Thoracic aorta (tissue), 2 donors: Measurements from ENCODE around the gene ASB7. TPM values are rescaled to one million over a fixed set of nuclear protein-coding genes. Genes with fewer than 3 reads are reported as not detected.

ENCODE experiments used
- ATAC-seq: fragments of 150-250 bp; one replicate; pipeline ENCODE4 v1.8.0; 2017; ENCODE audit warnings: low read depth; ENCODE audit not compliant: insufficient number of reproducible peaks, low FRiP score
- DNase-seq: peaks from one replicate; pipeline ENCODE4 v3.0.0-alpha.2; 2020; ENCODE audit warnings: low spot score
- H3K27ac ChIP-seq, 2 donors: fragments of 200-600 bp; sonication (generic); 1 replicate in 1 of 2; 2 replicates in 1 of 2; pipeline ENCODE4 v1.5.1; 2016; ENCODE audit warnings: mild to moderate bottlenecking in 2 of 2, moderate library complexity in 2 of 2
- H3K27me3 ChIP-seq: fragments of 200-600 bp; sonication (generic); replicated peaks from 2 replicates; pipeline ENCODE4 v1.6.0; 2016; ENCODE audit warnings: mild to moderate bottlenecking; ENCODE audit not compliant: insufficient read depth
- H3K36me3 ChIP-seq: fragments of 200-600 bp; sonication (generic); one replicate; pipeline ENCODE4 v1.5.1; 2016
- H3K4me1 ChIP-seq, 2 donors: fragments of 200-600 bp; sonication (generic); 1 replicate in 1 of 2; 2 replicates in 1 of 2; pipeline versions ENCODE4 v1.5.1 to v1.6.0; 2016; ENCODE audit warnings: low read depth in 2 of 2, mild to moderate bottlenecking in 1 of 2; ENCODE audit not compliant: control insufficient read depth in 1 of 2
- H3K4me3 ChIP-seq: fragments of 200-600 bp; sonication (generic); 2 replicates; pipeline ENCODE4 v1.5.1; 2016; ENCODE audit warnings: mild to moderate bottlenecking
- H3K9me3 ChIP-seq: fragments of 200-600 bp; sonication (generic); 2 replicates; pipeline ENCODE4 v1.5.1; 2016
- CTCF ChIP-seq: fragments of 200-600 bp; sonication (generic); IDR thresholded peaks from one replicate; pipeline ENCODE4 v1.5.1; 2019; ENCODE audit warnings: antibody characterized with exemption
- total RNA-seq, 2 donors: library from RNA; depleted of rRNA; stranded (reverse); fragments of >200 nt; gene quantifications; one replicate each; pipeline versions ENCODE4 v1.1.0 to v1.2.3, GENCODE V29; 2016

ASB7 gene
- total RNA-seq, 2 donors from 2014 or later, result 6.0 to 12.8 TPM

DNA sequence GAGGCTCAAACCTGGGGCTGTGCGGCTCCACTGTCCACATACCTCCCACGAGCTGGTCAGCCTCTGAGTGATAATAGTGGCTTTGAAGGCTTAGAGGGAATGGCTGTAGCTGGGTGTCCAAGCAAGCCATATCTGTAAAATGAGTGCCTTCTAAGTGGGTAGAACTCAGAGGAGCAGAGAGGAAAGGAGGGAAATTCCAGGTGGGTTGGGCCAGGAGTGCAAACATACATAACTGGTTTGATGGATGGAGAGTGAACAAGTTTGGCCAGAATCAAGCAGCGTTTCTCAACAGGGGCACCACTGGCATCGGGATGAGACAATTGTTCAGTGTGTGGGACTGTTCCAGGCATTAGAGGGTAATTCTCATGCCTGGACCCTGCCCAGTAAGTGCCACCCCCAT, 91.1 kb downstream of the ASB7 start:
- TF ChIP-seq CTCF, result no peak
- H3K4me3 ChIP-seq, result no peak overlapping the region
- H3K9me3 ChIP-seq, result no peaks in the 10 kb centered on the region
- no peak overlapping the region for H3K27ac ChIP-seq
- H3K4me1 ChIP-seq, result peaks cover 0 to 23% of the 10 kb centered on the region in 2 donors
- DNase-seq (no peak), ATAC-seq (no peak)
- no peaks in the 10 kb centered on the region for H3K36me3 ChIP-seq
- no peaks in the 10 kb centered on the region for H3K27me3 ChIP-seq

DNA sequence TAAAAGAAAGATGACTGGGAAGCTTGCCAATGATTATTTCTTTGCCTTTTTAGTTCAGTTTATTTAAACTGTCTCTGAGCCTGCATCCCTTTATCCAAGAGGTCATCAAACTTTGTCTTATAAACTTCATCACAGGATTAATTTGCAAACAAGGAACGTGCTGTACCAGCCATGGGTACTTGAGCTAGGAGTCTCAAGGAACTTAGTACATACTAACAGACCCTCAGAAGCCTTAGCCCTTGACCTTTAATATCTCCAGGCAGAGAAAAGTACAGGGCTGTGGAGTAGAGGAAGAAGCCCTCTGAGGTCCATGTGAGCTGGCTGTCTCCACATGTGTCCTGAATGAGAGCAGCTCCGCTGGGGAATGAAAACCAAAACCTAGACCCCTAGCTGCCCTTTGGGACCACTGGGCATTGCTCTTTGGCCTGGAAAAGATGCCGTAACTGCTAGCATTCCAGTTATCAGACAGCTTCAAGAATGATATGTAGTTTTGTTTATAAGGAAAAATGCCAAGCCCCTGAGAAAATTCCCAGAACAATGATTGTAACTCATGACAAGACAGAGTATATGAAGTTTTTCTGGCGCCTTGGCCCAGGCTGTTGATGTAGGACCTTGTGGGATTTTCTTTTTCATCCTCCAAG, 92.1 kb downstream of the ASB7 start:
- no peaks in the 10 kb centered on the region for H3K27me3 ChIP-seq

DNA sequence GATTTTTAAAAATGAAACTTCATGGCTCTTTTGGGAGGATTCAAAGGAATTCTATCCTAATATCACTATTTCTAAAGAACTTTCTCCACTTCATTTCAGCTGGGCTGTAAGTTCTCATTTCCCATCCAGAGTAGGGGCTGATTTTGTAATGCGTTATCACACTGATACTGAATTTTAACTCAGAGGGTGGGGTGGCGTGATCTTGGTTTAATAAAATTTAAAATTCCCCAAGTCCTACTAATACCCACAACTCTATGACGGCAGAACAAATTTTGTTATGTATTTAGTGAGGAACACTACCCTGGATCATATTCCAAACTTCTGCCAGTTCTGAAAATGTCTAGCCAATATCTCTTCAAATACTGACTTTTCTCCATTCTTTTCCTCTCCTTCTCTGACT, 92.7 kb downstream of the ASB7 start:
- Histone ChIP-seq H3K27ac (no peak overlapping the region), H3K4me3 (no peak overlapping the region)
- no peak for ATAC-seq

More for the DNA sequence above, 92.1 kb downstream of the ASB7 start:
- H3K4me1 ChIP-seq, result peaks cover 0 to 16% of the 10 kb centered on the region in 2 donors
- no peaks in the 10 kb centered on the region for H3K9me3 ChIP-seq
- no peak overlapping the region for H3K27ac ChIP-seq
- ATAC-seq (no peak), DNase-seq (no peak)
- no peak overlapping the region for H3K4me3 ChIP-seq
- no peak for TF ChIP-seq CTCF
- H3K36me3 ChIP-seq, result no peaks in the 10 kb centered on the region

DNA sequence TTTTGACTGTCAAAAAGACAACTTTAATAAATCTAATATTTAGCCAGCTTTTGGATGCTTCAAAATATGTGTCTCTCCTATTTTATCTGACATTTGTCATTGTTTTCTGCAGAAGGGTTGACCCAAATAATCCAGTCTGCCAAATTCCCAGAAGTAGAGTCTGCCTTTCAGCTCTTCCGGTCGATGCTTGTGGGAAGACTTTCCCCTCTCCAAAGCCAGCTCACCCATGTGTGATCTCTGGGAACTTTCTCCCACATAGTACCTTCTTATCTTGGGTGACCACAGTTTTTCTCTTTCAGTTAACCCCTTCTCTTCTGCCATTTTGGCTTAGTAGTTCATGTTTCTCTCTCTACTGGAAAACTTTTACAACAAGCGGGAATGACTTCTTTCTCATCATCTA, 94.1 kb downstream of the ASB7 start:
- DNase-seq (no peak), ATAC-seq (no peak)
- Histone ChIP-seq H3K4me3 (no peak overlapping the region), H3K36me3 (no peaks in the 10 kb centered on the region), H3K4me1 (no peaks in the 10 kb centered on the region), H3K27me3 (no peaks in the 10 kb centered on the region), H3K27ac (no peak overlapping the region), H3K9me3 (no peaks in the 10 kb centered on the region)
- no peak for TF ChIP-seq CTCF

More for the DNA sequence above, 92.7 kb downstream of the ASB7 start:
- H3K27me3 ChIP-seq, result no peaks in the 10 kb centered on the region
- no peaks in the 10 kb centered on the region for H3K9me3 ChIP-seq
- TF ChIP-seq CTCF, result no peak
- H3K36me3 ChIP-seq, result no peaks in the 10 kb centered on the region
- no peak for DNase-seq
- peaks cover 0 to 10% of the 10 kb centered on the region in 2 donors for H3K4me1 ChIP-seq

Other genes with a start within 250 kb of the ASB7 start
- not detected for gene CERS3, start 73.6 kb upstream of the ASB7 start, total RNA-seq
- gene LINS1, start 405 bp upstream of the ASB7 start, total RNA-seq, result 10 to 100 TPM in 1 of 2 donors, 1 to 10 TPM in 1; 5.4 to 29.3 TPM